GM12878 (cell line): Measurements from ENCODE around the gene CLPTM1L. TPM values are rescaled to one million over a fixed set of nuclear protein-coding genes. Genes with fewer than 3 reads are reported as not detected.

Experiments used
- ATAC-seq: fragments of 200-7000 bp; cut with Tn5 transposase; 3 replicates; pipeline ENCODE4 v1.9.1; 2020; ENCODE audit warnings: mild to moderate bottlenecking, moderate library complexity
- BruUV-seq: library from RNA; stranded (reverse); fragments of 400-500 nt; replicated peaks from 2 replicates; lab custom pipeline; 2021; lab: Mats Ljungman, UMichigan
- CTCF ChIA-PET: fragments of 300-600 bp; sonication (Branson Sonifier 250); formaldehyde crosslinking; extraction: SDS; loops from one replicate; lab custom pipeline; 2021; ENCODE audit warnings: inconsistent platforms; lab: Yijun Ruan, JAX
- POLR2A ChIA-PET: fragments of 350-600 bp; formaldehyde crosslinking; extraction: SDS; loops from one replicate; lab custom pipeline; 2021; ENCODE audit warnings: inconsistent platforms; lab: Charles Lee
- RAD21 ChIA-PET: fragments of 300-600 bp; sonication (Branson Sonifier 250); formaldehyde crosslinking; loops from one replicate; lab custom pipeline; 2023; ENCODE audit warnings: antibody characterized with exemption; ENCODE audit not compliant: unreplicated experiment; lab: Charles Lee
- SMC1A ChIA-PET: fragments of 300-600 bp; sonication (Branson Sonifier 250); formaldehyde crosslinking; loops from one replicate; lab custom pipeline; 2023; ENCODE audit not compliant: unreplicated experiment, uncharacterized antibody; lab: Charles Lee
- DNase-seq: peaks from one replicate; pipeline ENCODE4 v3.0.0-alpha.2; 2011; ENCODE audit warnings: low read depth, low spot score
- FAIRE-seq: peaks from 3 replicates; lab custom pipeline; 2011; peaks lifted over from hg19 to GRCh38; lab: Jason Lieb, UNC
- H2AFZ ChIP-seq: 2 replicates; pipeline ENCODE4 v1.6.0; 2011; ENCODE audit warnings: low read depth, low read length, control low read depth; ENCODE audit not compliant: control insufficient read depth
- H3K27ac ChIP-seq: 2 replicates; pipeline ENCODE4 v1.5.1; 2011; ENCODE audit warnings: control low read depth; ENCODE audit not compliant: control insufficient read depth, insufficient read depth
- H3K27me3 ChIP-seq, 2 experiments: replicated peaks in 1 of 2; 2 replicates each; pipeline versions ENCODE4 v1.6.0 to v1.6.1; 2011; ENCODE audit warnings: low read length in 1 of 2; ENCODE audit not compliant: control insufficient read depth in 2 of 2, insufficient read depth in 2 of 2
- H3K36me3 ChIP-seq, 2 experiments: 2 replicates each; pipeline ENCODE4 v1.5.1; 2011; ENCODE audit warnings: low read length in 1 of 2; ENCODE audit not compliant: control insufficient read depth in 2 of 2, insufficient read depth in 2 of 2
- H3K4me1 ChIP-seq: 2 replicates; pipeline ENCODE4 v1.6.1; 2011; ENCODE audit warnings: mild to moderate bottlenecking, low read length, moderate library complexity, mixed read lengths; ENCODE audit not compliant: control insufficient read depth, insufficient read depth
- H3K4me2 ChIP-seq: 2 replicates; pipeline ENCODE4 v1.6.0; 2011; ENCODE audit warnings: control low read depth; ENCODE audit not compliant: control insufficient read depth, insufficient read depth
- H3K4me3 ChIP-seq: fragments of 200-600 bp; sonication (generic); 2 replicates; pipeline ENCODE4 v1.5.1; 2016
- H3K79me2 ChIP-seq: 2 replicates; pipeline ENCODE4 v1.6.0; 2011; ENCODE audit warnings: low read length; ENCODE audit not compliant: control insufficient read depth, insufficient read depth
- H3K9ac ChIP-seq: 2 replicates; pipeline ENCODE4 v1.8.0; 2011; ENCODE audit warnings: low read length, control low read depth, mixed read lengths; ENCODE audit not compliant: control insufficient read depth, insufficient read depth
- H3K9me3 ChIP-seq: replicated peaks from 3 replicates; pipeline ENCODE4 v1.5.1; 2011; ENCODE audit warnings: mild to moderate bottlenecking, low read length; ENCODE audit not compliant: control insufficient read depth, insufficient read depth
- H4K20me1 ChIP-seq: 2 replicates; pipeline ENCODE4 v1.6.0; 2011; ENCODE audit not compliant: control insufficient read depth, insufficient read depth
- BCL3 ChIP-seq: IDR thresholded peaks from 2 replicates; pipeline ENCODE4 v1.6.1; 2011; ENCODE audit warnings: borderline replicate concordance, low read depth, mild to moderate bottlenecking, moderate library complexity, low read length; ENCODE audit not compliant: insufficient read depth, poor library complexity, severe bottlenecking
- HCFC1 ChIP-seq: fragments of 150-350 bp; IDR thresholded peaks from 2 replicates; pipeline ENCODE4 v1.6.1; 2014; ENCODE audit warnings: low read length
- HDAC2 ChIP-seq: fragments of 200-600 bp; sonication (generic); IDR thresholded peaks from 2 replicates; pipeline ENCODE4 v1.6.1; 2017
- WGBS: methylation state at CpG from one replicate; pipeline ENCODE4 v1.1.6; 2016; ENCODE audit warnings: low lambda C conversion rate; ENCODE audit not compliant: insufficient replicate concordance, insufficient coverage; ENCODE audit errors: missing lambda C conversion rate; 5-methylcytosine and 5-hydroxymethylcytosine counted together
- in situ Hi-C: fragments of 300-500 bp; cut with MboI; formaldehyde crosslinking; loops from 9 replicates; pipeline ENCODE4 v1.14.3; 2018; ENCODE audit warnings: mixed read lengths
- intact Hi-C: fragments of 100-400 bp; cut with micrococcal nuclease; formaldehyde crosslinking; loops from one replicate; pipeline ENCODE4 v1.14.2; 2022; ENCODE audit not compliant: unreplicated experiment
- polyA plus RNA-seq, 11 experiments: library from polyadenylated mRNA; depleted of rRNA in 4 of 11; unstranded in 6 of 11; stranded (reverse) in 5 of 11; fragments of >200 nt; fragmentation: Nextera tagmentation in 4 of 11; fragmentation: Illumina TruSeq in 1 of 11; extraction: Ambion mirVana in 4 of 11; extraction: Trizol in 1 of 11; gene quantifications; 1 replicate in 1 of 11; 2 replicates in 10 of 11; pipeline versions ENCODE4 v1.2.1 to v1.2.3, GENCODE V29; 2011 to 2016; ENCODE audit warnings: inconsistent platforms in 2 of 11, missing spikeins in 2 of 11, low read depth in 1 of 11
- total RNA-seq, 4 experiments: library from RNA; depleted of rRNA in 3 of 4; stranded (reverse); fragments of >200 nt in 3 of 4; fragmentation: Illumina TruSeq in 1 of 4; extraction: Trizol in 1 of 4; gene quantifications; 2 replicates each; pipeline versions ENCODE4 v1.2.1 to v1.2.3, GENCODE V29; 2013 to 2021

The CLPTM1L gene
- total and polyA plus RNA-seq, 10 of the 15 experiments (the other 5 are each of a cell fraction or from before 2014, with no cell fraction given), result 2.9 to 278 (median 135) TPM

- TF ChIP-seq BCL3 (no peak), HCFC1 (no peak)
Observed at GRCh38 chr5:1330847-1331831, 13.8 kb downstream of the CLPTM1L start (continued).

GRCh38 chr5:1330146-1330846 lies 14.6 kb downstream of the CLPTM1L start:
- H3K9ac ChIP-seq, result no peak overlapping the region
- no peak for ATAC-seq
- no peak for FAIRE-seq
- no peaks in the 10 kb centered on the region for H4K20me1 ChIP-seq
- ChIA-PET CTCF (interaction anchor here (0.8 kb wide), 1 partner anchor 13 kb away, joined by 3 read pairs; no protein-coding TSS in a partner anchor), SMC1A (no interaction called here)
- in situ Hi-C loops, result no loop called here
- H3K4me2 ChIP-seq, result no peak overlapping the region
- H3K36me3 ChIP-seq, result peaks cover 15 to 39% of the 10 kb centered on the region in 2 experiments
- no peak for TF ChIP-seq HDAC2
- TF ChIP-seq, all 136 proteins: peak for 0
- H3K27ac ChIP-seq, result no peak overlapping the region
- intact Hi-C loops, result no loop called here
- WGBS, result 80% methylated on average over 23 of the region's 23 CpGs
- H3K27me3 ChIP-seq, result no peaks in the 10 kb centered on the region
- no peak for DNase-seq
- H3K79me2 ChIP-seq, result no peaks in the 10 kb centered on the region
- POLR2A ChIA-PET, result no interaction called here
- H3K4me3 ChIP-seq, result no peak overlapping the region
- no peaks in the 10 kb centered on the region for H3K4me1 ChIP-seq
- H3K9me3 ChIP-seq, result no peaks in the 10 kb centered on the region
- BruUV-seq, result no TSS peak
- H2AFZ ChIP-seq, result no peak overlapping the region
- RAD21 ChIA-PET, result no interaction called here
